SK-N-SH treated with all-trans-retinoic acid at 6 μM for 48 hours (cell line): Measurements from ENCODE around the gene ELK1.

Experiments
- ATAC-seq: fragments of 200-7000 bp; cut with Tn5 transposase; 3 replicates; pipeline ENCODE4 v1.9.1; 2020; ENCODE audit warnings: mild to moderate bottlenecking, moderate library complexity
- ARNTL ChIP-seq: fragments of 450-650 bp; formaldehyde crosslinking; IDR thresholded peaks from 2 replicates; pipeline ENCODE4 v1.5.0; 2020; ENCODE audit warnings: low read depth, mild to moderate bottlenecking, moderate library complexity, borderline replicate concordance
- BACH2 ChIP-seq: fragments of 250-450 bp; sonication (Bioruptor Pico); IDR thresholded peaks from 2 replicates; pipeline ENCODE4 v1.9.0; 2021; ENCODE audit warnings: mild to moderate bottlenecking, borderline replicate concordance
- CREB5 ChIP-seq: fragments of 250-450 bp; sonication (Bioruptor Pico); IDR thresholded peaks from 2 replicates; pipeline ENCODE4 v1.5.1; 2020; ENCODE audit warnings: low read depth, mild to moderate bottlenecking, moderate library complexity
- CSDC2 ChIP-seq: fragments of 250-450 bp; sonication (Bioruptor Pico); IDR thresholded peaks from 2 replicates; pipeline ENCODE4 v1.5.0; 2020; ENCODE audit warnings: mild to moderate bottlenecking, moderate library complexity
- CSRNP3 ChIP-seq: fragments of 250-450 bp; sonication (Bioruptor Pico); IDR thresholded peaks from 2 replicates; pipeline ENCODE4 v1.5.1; 2021; ENCODE audit warnings: mild to moderate bottlenecking, moderate library complexity
- ESRRG ChIP-seq: fragments of 250-450 bp; sonication (Bioruptor Pico); IDR thresholded peaks from 2 replicates; pipeline ENCODE4 v1.6.1; 2021; ENCODE audit warnings: mild to moderate bottlenecking
- GLIS3 ChIP-seq: fragments of 250-450 bp; sonication (Bioruptor Pico); IDR thresholded peaks from 2 replicates; pipeline ENCODE4 v1.5.0; 2020; ENCODE audit warnings: mild to moderate bottlenecking, moderate library complexity
- ISL1 ChIP-seq: fragments of 250-450 bp; sonication (Bioruptor Pico); IDR thresholded peaks from 2 replicates; pipeline ENCODE4 v2.1.2; 2022; ENCODE audit warnings: mild to moderate bottlenecking, moderate library complexity
- OSR1 ChIP-seq: fragments of 250-450 bp; sonication (Bioruptor Pico); IDR thresholded peaks from 2 replicates; pipeline ENCODE4 v1.8.0; 2022; ENCODE audit warnings: moderate library complexity, mild to moderate bottlenecking, inconsistent platforms
- PATZ1 ChIP-seq: fragments of 250-450 bp; sonication (Bioruptor Pico); IDR thresholded peaks from 2 replicates; pipeline ENCODE4 v1.8.0; 2020; ENCODE audit warnings: mild to moderate bottlenecking, moderate library complexity, borderline replicate concordance
- POU6F1 ChIP-seq: fragments of 250-450 bp; sonication (Bioruptor Pico); IDR thresholded peaks from 2 replicates; pipeline ENCODE4 v1.8.0; 2021; ENCODE audit warnings: low read depth, mild to moderate bottlenecking, moderate library complexity, borderline replicate concordance
- PPARA ChIP-seq: fragments of 250-450 bp; sonication (Bioruptor Pico); IDR thresholded peaks from 2 replicates; pipeline ENCODE4 v1.5.0; 2020; ENCODE audit warnings: mild to moderate bottlenecking, borderline replicate concordance
- RARB ChIP-seq: fragments of 250-450 bp; sonication (Bioruptor Pico); IDR thresholded peaks from 2 replicates; pipeline ENCODE4 v1.8.0; 2021; ENCODE audit warnings: mild to moderate bottlenecking, moderate library complexity
- SNAI2 ChIP-seq: fragments of 250-450 bp; sonication (Bioruptor Pico); IDR thresholded peaks from 2 replicates; pipeline ENCODE4 v1.5.0; 2020; ENCODE audit warnings: mild to moderate bottlenecking, moderate library complexity
- TCF4 ChIP-seq: fragments of 250-450 bp; sonication (Bioruptor Pico); IDR thresholded peaks from 2 replicates; pipeline ENCODE4 v1.8.0; 2021; ENCODE audit warnings: mild to moderate bottlenecking, moderate library complexity, borderline replicate concordance
- TOX ChIP-seq: fragments of 250-450 bp; sonication (Bioruptor Pico); IDR thresholded peaks from 2 replicates; pipeline ENCODE4 v1.8.0; 2021; ENCODE audit warnings: mild to moderate bottlenecking, moderate library complexity, borderline replicate concordance
- TSHZ2 ChIP-seq: fragments of 250-450 bp; sonication (Bioruptor Pico); IDR thresholded peaks from 2 replicates; pipeline ENCODE4 v1.5.0; 2020; ENCODE audit warnings: mild to moderate bottlenecking, moderate library complexity
- ZC3H10 ChIP-seq: fragments of 250-450 bp; sonication (Bioruptor Pico); IDR thresholded peaks from 2 replicates; pipeline ENCODE4 v1.5.1; 2021; ENCODE audit warnings: mild to moderate bottlenecking, moderate library complexity
- ZFP3 ChIP-seq: fragments of 250-450 bp; sonication (Bioruptor Pico); IDR thresholded peaks from 2 replicates; pipeline ENCODE4 v1.5.0; 2020; ENCODE audit warnings: mild to moderate bottlenecking, moderate library complexity
- ZFP30 ChIP-seq: fragments of 450-650 bp; formaldehyde crosslinking; IDR thresholded peaks from 2 replicates; pipeline ENCODE4 v1.5.0; 2022; ENCODE audit warnings: mild to moderate bottlenecking, moderate library complexity
- ZNF565 ChIP-seq: fragments of 450-650 bp; formaldehyde crosslinking; conservative IDR thresholded peaks from 2 replicates; pipeline ENCODE4 v1.5.0; 2020; ENCODE audit warnings: low read depth, mild to moderate bottlenecking, moderate library complexity
- ZNF70 ChIP-seq: fragments of 450-650 bp; formaldehyde crosslinking; IDR thresholded peaks from 2 replicates; pipeline ENCODE4 v1.5.0; 2020; ENCODE audit warnings: mild to moderate bottlenecking, moderate library complexity
- ZNF8 ChIP-seq: fragments of 450-650 bp; formaldehyde crosslinking; IDR thresholded peaks from 2 replicates; pipeline ENCODE4 v1.5.0; 2020; ENCODE audit warnings: mild to moderate bottlenecking, moderate library complexity

ELK1 gene

GRCh38 chrX:47618923-47619485 is 31.4 kb downstream of the ELK1 start:
- ATAC-seq = no peak
- TF ChIP-seq GLIS3 = no peak
- no peak for TF ChIP-seq ZC3H10
- no peak for TF ChIP-seq ARNTL (CRISPR knock-in tag)
- no peak for TF ChIP-seq ZFP30 (CRISPR knock-in tag)
- no peak for TF ChIP-seq SNAI2 (CRISPR knock-in tag)
- TF ChIP-seq ZNF565 (CRISPR knock-in tag) = no peak
- TF ChIP-seq OSR1 (CRISPR knock-in tag) = no peak
- TF ChIP-seq ISL1 (CRISPR knock-in tag) = no peak
- TF ChIP-seq POU6F1 (CRISPR knock-in tag) = no peak
- TF ChIP-seq PPARA (CRISPR knock-in tag) = no peak
- no peak for TF ChIP-seq CSRNP3 (CRISPR knock-in tag)
- TF ChIP-seq ZNF70 (CRISPR knock-in tag) = no peak
- TF ChIP-seq TOX (CRISPR knock-in tag) = no peak
- TF ChIP-seq TSHZ2 (CRISPR knock-in tag) = no peak
- TF ChIP-seq CREB5 = no peak
- no peak for TF ChIP-seq ZNF8 (CRISPR knock-in tag)
- no peak for TF ChIP-seq RARB (CRISPR knock-in tag)
- no peak for TF ChIP-seq TCF4 (CRISPR knock-in tag)
- no peak for TF ChIP-seq ESRRG (CRISPR knock-in tag)
- no peak; the same call in 1 of the 2 replicates for TF ChIP-seq ZFP3 (CRISPR knock-in tag)

GRCh38 chrX:47614618-47615017 is 35.7 kb downstream of the ELK1 start:
- ATAC-seq = no peak
- TF ChIP-seq ZNF565 (CRISPR knock-in tag) (no peak), ZC3H10 (no peak), CREB5 (no peak), ZNF70 (CRISPR knock-in tag) (no peak), RARB (CRISPR knock-in tag) (no peak), BACH2 (CRISPR knock-in tag) (no peak), ZFP30 (CRISPR knock-in tag) (no peak), TOX (CRISPR knock-in tag) (no peak), TCF4 (CRISPR knock-in tag) (no peak), CSRNP3 (CRISPR knock-in tag) (no peak), CSDC2 (no peak), PATZ1 (CRISPR knock-in tag) (no peak), ESRRG (CRISPR knock-in tag) (no peak), GLIS3 (no peak), TSHZ2 (CRISPR knock-in tag) (no peak)
